ENCODE results near the gene CCDC82.
"Not testable (repeated sequence)": the region's sequence is repeated elsewhere in the genome, so short reads cannot be mapped to it uniquely, and the experiment has no call there.

Gene CCDC82

DNA sequence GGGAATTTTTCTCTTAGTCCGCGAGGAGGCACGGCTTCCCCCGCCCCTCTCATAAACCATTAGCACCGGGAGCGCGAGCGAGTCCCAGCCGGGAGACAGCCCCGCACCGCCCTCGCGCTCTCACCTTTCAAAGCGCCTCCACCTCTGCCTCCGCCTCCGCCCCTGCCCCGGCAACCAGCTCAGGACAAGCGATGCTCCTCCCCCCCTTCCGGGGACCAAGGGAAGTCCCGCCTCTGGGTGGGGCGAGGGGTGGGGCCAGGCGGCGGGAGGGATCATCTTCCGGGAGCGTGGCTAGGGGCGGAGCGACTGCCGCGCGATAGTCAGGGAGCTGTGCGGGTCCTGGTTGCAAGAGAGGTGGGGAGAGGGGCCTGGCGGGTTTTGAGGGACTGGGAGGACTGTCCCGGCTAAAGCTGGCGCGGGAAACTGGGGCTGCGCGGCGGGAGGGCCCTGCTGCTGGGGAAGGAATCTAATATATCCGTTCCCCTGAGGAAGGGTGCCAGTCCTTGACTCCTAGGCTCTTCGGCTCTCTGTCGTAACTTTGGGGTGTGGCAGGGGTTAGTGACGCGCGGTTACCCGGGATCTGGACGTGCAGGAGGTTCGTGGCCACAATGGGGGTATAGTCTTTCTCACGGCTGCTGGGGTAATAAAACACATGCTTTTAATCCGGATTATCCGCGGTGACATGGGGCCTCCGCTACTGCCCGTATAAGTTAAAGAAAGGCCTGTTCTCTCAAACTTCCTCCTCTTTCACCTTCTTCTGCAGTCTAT lies at the start of gene CCDC82, which contains the start of gene JRKL:
TSS of gene CCDC82 (minus strand) at position 193 of the 768 bp plus-strand sequence. CDS start 5,165 bp downstream, outside the sequence.
TSS of gene JRKL (plus strand) at position 294 of the 768 bp plus-strand sequence. CDS start 637 bp downstream, outside the sequence.
- DNase-seq: peak; percentile 99

DNA sequence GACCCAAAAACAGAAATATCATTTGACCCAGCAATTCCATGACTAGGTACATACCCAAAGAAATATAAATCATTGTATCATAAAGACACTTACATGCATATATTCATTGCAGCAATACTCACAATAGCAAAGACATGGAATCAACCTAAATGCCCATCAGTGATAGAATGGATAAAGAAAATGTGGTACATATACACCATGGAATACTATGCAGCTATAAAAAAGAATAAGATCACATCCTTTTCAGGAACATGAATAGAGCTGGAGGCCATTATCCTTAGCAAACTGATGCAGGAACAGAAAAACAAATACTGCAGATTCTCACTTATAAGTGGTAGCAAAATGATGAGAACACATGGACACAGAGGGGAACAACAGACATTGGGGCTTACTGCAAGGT lies 42.9 kb upstream of the CCDC82 start:
- DNase-seq: not testable (repeated sequence)

DNA sequence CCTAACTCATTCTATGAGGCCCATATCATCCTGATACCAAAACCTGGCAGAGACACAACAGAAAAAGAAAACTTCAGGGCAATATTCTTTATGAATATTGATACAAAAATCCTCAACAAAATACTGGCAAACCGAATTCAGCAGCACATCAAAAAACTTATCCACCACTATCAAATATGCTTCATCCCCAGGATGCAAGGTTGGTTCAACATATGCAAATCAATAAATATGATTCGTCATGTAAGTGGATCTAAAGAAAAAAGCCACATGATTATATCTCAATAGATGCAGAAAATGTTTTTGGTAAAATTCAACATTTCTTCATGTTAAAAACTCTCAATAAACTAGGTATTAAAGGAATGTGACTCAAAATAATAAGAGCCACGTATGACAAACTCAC lies 41.0 kb upstream of the CCDC82 start:
- no peak for DNase-seq

GRCh38 chr11:96424693-96425092 lies 35.0 kb upstream of the CCDC82 start:
- no peak for DNase-seq

GRCh38 chr11:96413408-96413807 lies 23.7 kb upstream of the CCDC82 start:
- DNase-seq: no peak

- no peak for DNase-seq
Measured at GRCh38 chr11:96412761-96413381, 23.2 kb upstream of the CCDC82 start.

GRCh38 chr11:96411412-96411811 lies 21.7 kb upstream of the CCDC82 start:
- DNase-seq: not testable (repeated sequence)

DNA sequence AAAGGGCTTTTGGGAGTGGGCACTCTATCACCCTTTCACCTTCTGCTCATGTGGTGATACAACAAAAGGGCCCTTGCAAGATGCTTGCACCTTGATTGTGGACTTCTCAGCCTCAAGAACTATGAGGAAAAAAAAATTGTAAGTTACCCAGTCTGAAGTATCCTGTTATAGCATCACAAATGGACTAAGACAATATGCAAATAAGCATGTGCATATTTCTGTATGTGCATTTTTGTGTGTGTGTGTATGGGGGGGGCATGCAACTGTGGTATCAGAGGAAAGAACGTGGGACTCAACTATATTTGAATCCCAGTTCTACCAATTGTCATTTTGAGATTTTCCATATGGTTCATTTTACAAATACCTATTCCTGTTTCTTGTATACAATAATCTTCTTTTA lies 11.0 kb upstream of the CCDC82 start:
- DNase-seq: no peak

GRCh38 chr11:96397863-96398262 lies 8.2 kb upstream of the CCDC82 start:
- no peak for DNase-seq

GRCh38 chr11:96396637-96397036 lies 6.9 kb upstream of the CCDC82 start:
- no peak for DNase-seq

DNA sequence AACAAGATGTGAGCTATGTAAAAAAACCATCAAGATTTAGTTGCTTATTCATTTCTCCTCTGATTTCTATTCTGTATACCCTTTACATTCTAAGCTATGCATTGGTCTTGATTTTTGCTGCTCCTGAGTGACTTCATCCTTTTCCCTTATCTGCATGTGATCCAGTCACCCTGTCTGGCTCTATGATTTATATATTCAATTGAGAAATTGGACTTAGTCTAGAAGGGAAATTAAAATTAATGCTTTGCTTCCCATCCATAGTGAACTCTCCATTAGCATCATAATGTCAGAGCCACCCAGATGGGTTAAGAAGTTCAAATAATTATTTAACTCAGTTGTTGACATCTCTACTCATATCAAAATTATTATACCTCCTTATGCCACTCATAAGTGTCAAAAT lies 5.1 kb upstream of the CCDC82 start:
- DNase-seq: no peak

GRCh38 chr11:96393753-96394348 lies 4.1 kb upstream of the CCDC82 start:
- peak; percentile 10 for DNase-seq

DNA sequence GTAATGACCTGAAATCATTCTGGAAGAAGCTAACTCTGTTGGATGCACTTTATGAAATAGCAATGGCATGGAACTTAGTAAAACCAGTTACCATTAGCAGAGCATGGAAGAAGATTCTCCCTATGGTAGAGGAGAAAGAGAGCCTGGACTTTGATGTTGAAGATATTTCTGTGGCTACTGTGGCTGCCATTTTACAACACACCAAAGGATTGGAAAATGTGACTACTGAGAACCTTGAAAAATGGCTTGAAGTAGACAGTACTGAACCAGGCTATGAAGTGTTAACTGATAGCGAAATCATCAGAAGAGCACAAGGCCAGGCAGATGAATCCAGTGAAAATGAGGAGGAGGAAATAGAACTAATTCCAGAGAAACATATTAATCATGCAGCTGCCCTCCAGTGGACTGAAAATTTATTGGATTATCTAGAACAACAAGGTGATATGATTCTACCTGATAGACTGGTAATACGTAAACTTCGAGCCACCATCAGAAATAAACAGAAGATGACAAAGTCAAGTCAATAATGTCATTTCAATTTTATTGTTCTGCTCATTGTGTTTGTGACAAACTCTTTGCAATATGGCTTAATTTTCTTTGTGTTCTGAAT lies 2.1 kb upstream of the CCDC82 start:
- DNase-seq: no peak

DNA sequence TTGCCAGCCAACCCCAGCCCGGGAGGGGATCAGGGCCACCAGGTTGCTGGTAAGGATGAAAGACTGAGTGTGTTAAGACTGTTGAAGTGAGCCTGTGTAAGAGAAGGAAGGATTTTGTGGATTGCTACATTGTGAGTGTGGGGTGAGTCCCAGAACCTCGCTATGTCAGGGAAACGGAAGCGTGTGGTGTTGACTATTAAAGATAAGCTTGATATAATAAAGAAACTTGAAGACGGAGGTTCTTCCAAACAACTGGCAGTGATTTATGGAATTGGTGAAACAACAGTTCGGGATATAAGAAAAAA lies 728 bp upstream of the CCDC82 start:
- no peak for DNase-seq

DNA sequence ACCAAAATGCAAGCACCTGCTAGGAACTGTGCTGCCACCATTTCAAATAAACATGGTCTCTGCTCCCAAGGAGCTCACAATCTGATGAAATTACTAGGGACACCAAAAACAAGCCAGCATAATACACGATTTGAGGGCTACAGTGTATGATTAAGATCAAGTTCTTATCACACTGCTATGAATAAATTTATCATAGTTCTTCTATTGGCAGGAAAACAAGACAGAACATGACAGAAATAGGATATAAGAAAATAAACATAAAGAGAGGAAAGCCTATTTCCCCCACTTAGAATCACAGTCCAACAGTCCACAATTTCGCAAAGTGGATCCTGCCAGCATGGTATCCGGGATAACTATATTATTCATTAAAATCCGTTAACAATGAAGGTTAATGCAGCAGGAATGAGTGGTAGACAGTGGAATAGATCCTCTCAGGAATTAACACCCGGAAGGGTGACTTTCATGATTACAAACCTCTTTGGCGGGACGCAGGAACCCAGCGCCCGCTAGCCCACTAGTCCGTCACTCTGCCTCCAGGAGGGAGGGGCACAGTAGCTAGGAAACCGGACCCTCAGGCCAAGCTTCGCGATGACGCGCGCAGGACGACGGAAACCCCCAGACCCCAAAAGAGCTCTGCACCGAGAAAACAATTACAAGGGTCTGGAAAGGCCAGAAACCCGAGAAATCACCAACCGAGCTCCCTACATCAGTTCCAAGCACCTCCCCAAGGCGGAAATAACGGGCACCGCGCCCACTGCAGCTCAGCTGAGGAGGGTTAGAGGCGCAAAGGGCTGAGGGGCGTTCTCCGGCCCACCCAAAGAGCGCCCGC lies 607 bp downstream of the CCDC82 start:
- no peak for DNase-seq

- DNase-seq: no peak
Measured at GRCh38 chr11:96385187-96385586, 4.5 kb downstream of the CCDC82 start.

GRCh38 chr11:96384156-96384555 lies 5.6 kb downstream of the CCDC82 start:
- DNase-seq: no peak

GRCh38 chr11:96376796-96377195 lies 12.9 kb downstream of the CCDC82 start:
- DNase-seq: no peak

DNA sequence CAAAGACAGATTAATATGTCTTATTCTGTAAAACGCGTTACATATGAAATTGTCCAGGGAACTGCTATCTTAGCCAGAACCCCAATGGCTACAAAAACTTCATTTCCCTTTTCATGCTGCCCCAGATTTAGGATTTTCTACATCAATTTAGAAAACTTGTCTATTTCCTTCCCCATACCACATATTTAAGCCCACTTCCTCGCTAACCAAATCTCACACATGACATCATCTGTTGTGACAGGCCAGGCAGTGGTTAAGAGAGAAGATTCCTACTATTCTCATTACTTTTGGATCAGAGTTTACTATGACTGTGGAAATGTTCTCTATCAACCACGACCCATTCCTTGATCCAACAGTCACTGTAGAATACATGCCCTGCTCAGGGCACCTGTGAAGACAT lies 15.9 kb downstream of the CCDC82 start:
- DNase-seq: no peak

GRCh38 chr11:96367342-96367741 lies 22.4 kb downstream of the CCDC82 start:
- DNase-seq: no peak

DNA sequence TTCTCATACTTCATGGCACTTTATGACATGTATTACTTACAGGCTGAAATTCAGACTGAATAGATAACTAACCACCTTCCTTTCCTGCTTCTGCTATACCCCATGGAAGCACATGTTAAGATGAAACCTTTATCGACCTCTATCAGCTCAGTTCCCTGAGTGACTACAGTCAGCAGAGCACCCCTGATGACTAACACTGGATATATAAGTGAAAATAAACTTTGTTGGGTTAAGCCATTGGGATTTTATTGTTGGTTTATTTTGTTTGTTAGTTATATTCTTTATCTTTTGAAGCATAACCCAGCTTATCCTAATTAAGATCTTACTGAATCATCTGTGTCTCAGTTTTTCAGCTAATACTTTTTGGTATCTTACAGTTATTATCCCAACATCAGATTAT lies 23.7 kb downstream of the CCDC82 start:
- DNase-seq: no peak

GRCh38 chr11:96365493-96365892 lies 24.2 kb downstream of the CCDC82 start:
- no peak for DNase-seq

- no peak for DNase-seq
Measured at GRCh38 chr11:96361778-96362177, 27.9 kb downstream of the CCDC82 start.
